ENCODE data around the gene GMPPB. TPM values are rescaled to one million over a fixed set of nuclear protein-coding genes. Genes with fewer than 3 reads are reported as not detected.
A peak's percentile ranks its signal among the peaks of the same experiment; 100 is the strongest.

The GMPPB gene
- total RNA-seq, 1 experiment from 2014 or later: 28.0 TPM

DNA sequence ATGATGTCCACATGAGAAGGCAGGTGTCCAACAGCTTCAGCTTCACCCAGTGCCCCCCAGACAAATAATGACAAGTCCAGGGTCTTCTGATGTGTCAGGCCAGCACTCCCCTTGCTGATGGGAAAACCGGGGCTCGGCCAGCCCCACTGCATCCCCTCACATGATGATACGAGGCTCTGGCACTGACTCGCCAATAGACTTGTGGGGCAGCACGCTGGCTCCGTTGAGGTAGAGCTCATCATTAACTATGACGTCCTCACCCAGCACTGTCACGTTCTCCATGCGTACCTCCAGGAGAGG is 2.2 kb downstream of the GMPPB start:
- POLR2A ChIA-PET: no interaction called here
- H3K4me1 Mint-ChIP-seq: peaks cover 16% of the 10 kb centered on the region
- no peak overlapping the region for H3K4me3 Mint-ChIP-seq
- DNase-seq (ENCODE audit: low spot score) (no peak), ATAC-seq (no peak)
- CTCF ChIA-PET: interaction anchor here (0.9 kb wide), 1 partner anchor 21 kb away, joined by 3 read pairs; no protein-coding TSS in a partner anchor
- H3K9me3 Mint-ChIP-seq: no peaks in the 10 kb centered on the region
- H3K27me3 Mint-ChIP-seq (ENCODE audit: low read depth): no peaks in the 10 kb centered on the region
- no peak for TF ChIP-seq NFE2L1 (CRISPR knock-in tag; IDR thresholded peaks at IDR 0.05)
- TF ChIP-seq, protein P1, sequence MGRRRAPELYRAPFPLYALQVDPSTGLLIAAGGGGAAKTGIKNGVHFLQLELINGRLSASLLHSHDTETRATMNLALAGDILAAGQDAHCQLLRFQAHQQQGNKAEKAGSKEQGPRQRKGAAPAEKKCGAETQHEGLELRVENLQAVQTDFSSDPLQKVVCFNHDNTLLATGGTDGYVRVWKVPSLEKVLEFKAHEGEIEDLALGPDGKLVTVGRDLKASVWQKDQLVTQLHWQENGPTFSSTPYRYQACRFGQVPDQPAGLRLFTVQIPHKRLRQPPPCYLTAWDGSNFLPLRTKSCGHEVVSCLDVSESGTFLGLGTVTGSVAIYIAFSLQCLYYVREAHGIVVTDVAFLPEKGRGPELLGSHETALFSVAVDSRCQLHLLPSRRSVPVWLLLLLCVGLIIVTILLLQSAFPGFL (CRISPR knock-in tag; IDR thresholded peaks at IDR 0.05; ENCODE audit: borderline replicate concordance): no peak
- TF ChIP-seq, protein P2, sequence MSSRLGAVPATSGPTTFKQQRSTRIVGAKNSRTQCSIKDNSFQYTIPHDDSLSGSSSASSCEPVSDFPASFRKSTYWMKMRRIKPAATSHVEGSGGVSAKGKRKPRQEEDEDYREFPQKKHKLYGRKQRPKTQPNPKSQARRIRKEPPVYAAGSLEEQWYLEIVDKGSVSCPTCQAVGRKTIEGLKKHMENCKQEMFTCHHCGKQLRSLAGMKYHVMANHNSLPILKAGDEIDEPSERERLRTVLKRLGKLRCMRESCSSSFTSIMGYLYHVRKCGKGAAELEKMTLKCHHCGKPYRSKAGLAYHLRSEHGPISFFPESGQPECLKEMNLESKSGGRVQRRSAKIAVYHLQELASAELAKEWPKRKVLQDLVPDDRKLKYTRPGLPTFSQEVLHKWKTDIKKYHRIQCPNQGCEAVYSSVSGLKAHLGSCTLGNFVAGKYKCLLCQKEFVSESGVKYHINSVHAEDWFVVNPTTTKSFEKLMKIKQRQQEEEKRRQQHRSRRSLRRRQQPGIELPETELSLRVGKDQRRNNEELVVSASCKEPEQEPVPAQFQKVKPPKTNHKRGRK (CRISPR knock-in tag; IDR thresholded peaks at IDR 0.05; ENCODE audit: borderline replicate concordance): no peak
- no peak for TF ChIP-seq MYBL2 (CRISPR knock-in tag; IDR thresholded peaks at IDR 0.05)
- TF ChIP-seq, protein P3, sequence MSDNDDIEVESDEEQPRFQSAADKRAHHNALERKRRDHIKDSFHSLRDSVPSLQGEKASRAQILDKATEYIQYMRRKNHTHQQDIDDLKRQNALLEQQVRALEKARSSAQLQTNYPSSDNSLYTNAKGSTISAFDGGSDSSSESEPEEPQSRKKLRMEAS (CRISPR knock-in tag; IDR thresholded peaks at IDR 0.05): no peak
- no peak for TF ChIP-seq ZNF121 (CRISPR knock-in tag; IDR thresholded peaks at IDR 0.05)
- no peak for TF ChIP-seq CBFB (CRISPR knock-in tag; IDR thresholded peaks at IDR 0.05; ENCODE audit: low read depth)
- TF ChIP-seq OVOL2 (CRISPR knock-in tag; IDR thresholded peaks at IDR 0.05; ENCODE audit: borderline replicate concordance): no peak
- TF ChIP-seq, protein P4, sequence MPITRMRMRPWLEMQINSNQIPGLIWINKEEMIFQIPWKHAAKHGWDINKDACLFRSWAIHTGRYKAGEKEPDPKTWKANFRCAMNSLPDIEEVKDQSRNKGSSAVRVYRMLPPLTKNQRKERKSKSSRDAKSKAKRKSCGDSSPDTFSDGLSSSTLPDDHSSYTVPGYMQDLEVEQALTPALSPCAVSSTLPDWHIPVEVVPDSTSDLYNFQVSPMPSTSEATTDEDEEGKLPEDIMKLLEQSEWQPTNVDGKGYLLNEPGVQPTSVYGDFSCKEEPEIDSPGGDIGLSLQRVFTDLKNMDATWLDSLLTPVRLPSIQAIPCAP (CRISPR knock-in tag; IDR thresholded peaks at IDR 0.05): no peak
- H3K36me3 Mint-ChIP-seq: peaks cover 12% of the 10 kb centered on the region
- H3K27ac Mint-ChIP-seq: no peak overlapping the region

GRCh38 chr3:49720855-49721595 is 2.7 kb downstream of the GMPPB start:
- DNase-seq (ENCODE audit: low spot score): no peak
- ATAC-seq: no peak
- Mint-ChIP-seq H3K4me1 (peaks cover 16% of the 10 kb centered on the region), H3K27me3 (ENCODE audit: low read depth) (no peaks in the 10 kb centered on the region), H3K4me3 (no peak overlapping the region), H3K36me3 (peaks cover 12% of the 10 kb centered on the region), H3K9me3 (no peaks in the 10 kb centered on the region), H3K27ac (no peak overlapping the region)
- POLR2A ChIA-PET: no interaction called here
- CTCF ChIA-PET: interaction anchor here (0.6 to 4.4 kb wide), 2 partner anchors 154 to 181 kb away, joined by 3 to 23 read pairs; no protein-coding TSS in a partner anchor
- TF ChIP-seq TCF7 (CRISPR knock-in tag; IDR thresholded peaks at IDR 0.05; ENCODE audit: low read depth) (0 out of 2 replicates have a peak, but pooled peaks have one; percentile 23), CREM (CRISPR knock-in tag; IDR thresholded peaks at IDR 0.05) (no peak)

- peaks cover 13% of the 10 kb centered on the region for H3K4me1 Mint-ChIP-seq
- H3K27me3 Mint-ChIP-seq (ENCODE audit: low read depth): no peaks in the 10 kb centered on the region
- peak; percentile 98 for DNase-seq (ENCODE audit: low spot score)
- POLR2A ChIA-PET: interaction anchor here (0.6 to 2.0 kb wide), 6 partner anchors 16 to 241 kb away, joined by 3 to 7 read pairs (median 6); partner anchors contain the start of gene IP6K1
- ATAC-seq: peak; percentile 66
- no peaks in the 10 kb centered on the region for H3K9me3 Mint-ChIP-seq
- H3K4me3 Mint-ChIP-seq: peak within 1 kb of the TSS; percentile 92
- CTCF ChIA-PET: interaction anchor here (0.5 to 4.4 kb wide), 25 partner anchors 9 to 1230 kb away, joined by 3 to 45 read pairs (median 4); partner anchors contain the start of genes INKA1 and IP6K1
- H3K27ac Mint-ChIP-seq: peak within 1 kb of the TSS; percentile 92
- H3K36me3 Mint-ChIP-seq: peaks cover 12% of the 10 kb centered on the region
- TF ChIP-seq NFATC4 (CRISPR knock-in tag; IDR thresholded peaks at IDR 0.05) (peak; percentile 91), JUN (CRISPR knock-in tag; IDR thresholded peaks at IDR 0.05) (0 out of 2 replicates have a peak, but pooled peaks have one; percentile 89), FOXK1 (CRISPR knock-in tag; IDR thresholded peaks at IDR 0.05) (0 out of 2 replicates have a peak, but pooled peaks have one; percentile 15), NR2C2 (CRISPR knock-in tag; IDR thresholded peaks at IDR 0.05) (peak; percentile 18; the same call in 1 of the 2 replicates), ZNF396 (CRISPR knock-in tag; IDR thresholded peaks at IDR 0.05; ENCODE audit: borderline replicate concordance) (no peak), ZNF121 (CRISPR knock-in tag; IDR thresholded peaks at IDR 0.05) (no peak)
- TF ChIP-seq, protein P5, sequence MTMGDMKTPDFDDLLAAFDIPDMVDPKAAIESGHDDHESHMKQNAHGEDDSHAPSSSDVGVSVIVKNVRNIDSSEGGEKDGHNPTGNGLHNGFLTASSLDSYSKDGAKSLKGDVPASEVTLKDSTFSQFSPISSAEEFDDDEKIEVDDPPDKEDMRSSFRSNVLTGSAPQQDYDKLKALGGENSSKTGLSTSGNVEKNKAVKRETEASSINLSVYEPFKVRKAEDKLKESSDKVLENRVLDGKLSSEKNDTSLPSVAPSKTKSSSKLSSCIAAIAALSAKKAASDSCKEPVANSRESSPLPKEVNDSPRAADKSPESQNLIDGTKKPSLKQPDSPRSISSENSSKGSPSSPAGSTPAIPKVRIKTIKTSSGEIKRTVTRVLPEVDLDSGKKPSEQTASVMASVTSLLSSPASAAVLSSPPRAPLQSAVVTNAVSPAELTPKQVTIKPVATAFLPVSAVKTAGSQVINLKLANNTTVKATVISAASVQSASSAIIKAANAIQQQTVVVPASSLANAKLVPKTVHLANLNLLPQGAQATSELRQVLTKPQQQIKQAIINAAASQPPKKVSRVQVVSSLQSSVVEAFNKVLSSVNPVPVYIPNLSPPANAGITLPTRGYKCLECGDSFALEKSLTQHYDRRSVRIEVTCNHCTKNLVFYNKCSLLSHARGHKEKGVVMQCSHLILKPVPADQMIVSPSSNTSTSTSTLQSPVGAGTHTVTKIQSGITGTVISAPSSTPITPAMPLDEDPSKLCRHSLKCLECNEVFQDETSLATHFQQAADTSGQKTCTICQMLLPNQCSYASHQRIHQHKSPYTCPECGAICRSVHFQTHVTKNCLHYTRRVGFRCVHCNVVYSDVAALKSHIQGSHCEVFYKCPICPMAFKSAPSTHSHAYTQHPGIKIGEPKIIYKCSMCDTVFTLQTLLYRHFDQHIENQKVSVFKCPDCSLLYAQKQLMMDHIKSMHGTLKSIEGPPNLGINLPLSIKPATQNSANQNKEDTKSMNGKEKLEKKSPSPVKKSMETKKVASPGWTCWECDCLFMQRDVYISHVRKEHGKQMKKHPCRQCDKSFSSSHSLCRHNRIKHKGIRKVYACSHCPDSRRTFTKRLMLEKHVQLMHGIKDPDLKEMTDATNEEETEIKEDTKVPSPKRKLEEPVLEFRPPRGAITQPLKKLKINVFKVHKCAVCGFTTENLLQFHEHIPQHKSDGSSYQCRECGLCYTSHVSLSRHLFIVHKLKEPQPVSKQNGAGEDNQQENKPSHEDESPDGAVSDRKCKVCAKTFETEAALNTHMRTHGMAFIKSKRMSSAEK (CRISPR knock-in tag; IDR thresholded peaks at IDR 0.05; ENCODE audit: borderline replicate concordance): peak; percentile 56; the same call in 1 of the 2 replicates
- TF ChIP-seq, protein P6, sequence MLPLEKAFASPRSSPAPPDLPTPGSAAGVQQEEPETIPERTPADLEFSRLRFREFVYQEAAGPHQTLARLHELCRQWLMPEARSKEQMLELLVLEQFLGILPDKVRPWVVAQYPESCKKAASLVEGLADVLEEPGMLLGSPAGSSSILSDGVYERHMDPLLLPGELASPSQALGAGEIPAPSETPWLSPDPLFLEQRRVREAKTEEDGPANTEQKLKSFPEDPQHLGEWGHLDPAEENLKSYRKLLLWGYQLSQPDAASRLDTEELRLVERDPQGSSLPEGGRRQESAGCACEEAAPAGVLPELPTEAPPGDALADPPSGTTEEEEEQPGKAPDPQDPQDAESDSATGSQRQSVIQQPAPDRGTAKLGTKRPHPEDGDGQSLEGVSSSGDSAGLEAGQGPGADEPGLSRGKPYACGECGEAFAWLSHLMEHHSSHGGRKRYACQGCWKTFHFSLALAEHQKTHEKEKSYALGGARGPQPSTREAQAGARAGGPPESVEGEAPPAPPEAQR (CRISPR knock-in tag; IDR thresholded peaks at IDR 0.05): no peak
- TF ChIP-seq, protein P2 (CRISPR knock-in tag; IDR thresholded peaks at IDR 0.05; ENCODE audit: borderline replicate concordance): no peak
Observed at GRCh38 chr3:49719214-49719884, 4.4 kb downstream of the GMPPB start, which contains the start of gene AMIGO3. Gene AMIGO3, minus strand, starts transcription at chr3:49719684. Its CDS starts 219 bp downstream, at chr3:49719465.

Measured in WTC11 (cell line).